GM12878 (cell line): Measurements from ENCODE around the gene SRMS. TPM values are rescaled to one million over a fixed set of nuclear protein-coding genes. Genes with fewer than 3 reads are reported as not detected.

Experiments
- ATAC-seq: fragments of 200-7000 bp; cut with Tn5 transposase; 3 replicates; pipeline ENCODE4 v1.9.1; 2020; ENCODE audit warnings: mild to moderate bottlenecking, moderate library complexity
- BruUV-seq: library from RNA; stranded (reverse); fragments of 400-500 nt; replicated peaks from 2 replicates; lab custom pipeline; 2021; lab: Mats Ljungman, UMichigan
- CTCF ChIA-PET: fragments of 300-600 bp; sonication (Branson Sonifier 250); formaldehyde crosslinking; extraction: SDS; loops from one replicate; lab custom pipeline; 2021; ENCODE audit warnings: inconsistent platforms; lab: Yijun Ruan, JAX
- POLR2A ChIA-PET: fragments of 350-600 bp; formaldehyde crosslinking; extraction: SDS; loops from one replicate; lab custom pipeline; 2021; ENCODE audit warnings: inconsistent platforms; lab: Charles Lee
- RAD21 ChIA-PET: fragments of 300-600 bp; sonication (Branson Sonifier 250); formaldehyde crosslinking; loops from one replicate; lab custom pipeline; 2023; ENCODE audit warnings: antibody characterized with exemption; ENCODE audit not compliant: unreplicated experiment; lab: Charles Lee
- SMC1A ChIA-PET: fragments of 300-600 bp; sonication (Branson Sonifier 250); formaldehyde crosslinking; loops from one replicate; lab custom pipeline; 2023; ENCODE audit not compliant: unreplicated experiment, uncharacterized antibody; lab: Charles Lee
- DNase-seq: peaks from one replicate; pipeline ENCODE4 v3.0.0-alpha.2; 2011; ENCODE audit warnings: low read depth, low spot score
- FAIRE-seq: peaks from 3 replicates; lab custom pipeline; 2011; peaks lifted over from hg19 to GRCh38; lab: Jason Lieb, UNC
- H2AFZ ChIP-seq: 2 replicates; pipeline ENCODE4 v1.6.0; 2011; ENCODE audit warnings: low read depth, low read length, control low read depth; ENCODE audit not compliant: control insufficient read depth
- H3K27ac ChIP-seq: 2 replicates; pipeline ENCODE4 v1.5.1; 2011; ENCODE audit warnings: control low read depth; ENCODE audit not compliant: control insufficient read depth, insufficient read depth
- H3K27me3 ChIP-seq, 2 experiments: replicated peaks in 1 of 2; 2 replicates each; pipeline versions ENCODE4 v1.6.0 to v1.6.1; 2011; ENCODE audit warnings: low read length in 1 of 2; ENCODE audit not compliant: control insufficient read depth in 2 of 2, insufficient read depth in 2 of 2
- H3K36me3 ChIP-seq, 2 experiments: 2 replicates each; pipeline ENCODE4 v1.5.1; 2011; ENCODE audit warnings: low read length in 1 of 2; ENCODE audit not compliant: control insufficient read depth in 2 of 2, insufficient read depth in 2 of 2
- H3K4me1 ChIP-seq: 2 replicates; pipeline ENCODE4 v1.6.1; 2011; ENCODE audit warnings: mild to moderate bottlenecking, low read length, moderate library complexity, mixed read lengths; ENCODE audit not compliant: control insufficient read depth, insufficient read depth
- H3K4me2 ChIP-seq: 2 replicates; pipeline ENCODE4 v1.6.0; 2011; ENCODE audit warnings: control low read depth; ENCODE audit not compliant: control insufficient read depth, insufficient read depth
- H3K4me3 ChIP-seq: fragments of 200-600 bp; sonication (generic); 2 replicates; pipeline ENCODE4 v1.5.1; 2016
- H3K79me2 ChIP-seq: 2 replicates; pipeline ENCODE4 v1.6.0; 2011; ENCODE audit warnings: low read length; ENCODE audit not compliant: control insufficient read depth, insufficient read depth
- H3K9ac ChIP-seq: 2 replicates; pipeline ENCODE4 v1.8.0; 2011; ENCODE audit warnings: low read length, control low read depth, mixed read lengths; ENCODE audit not compliant: control insufficient read depth, insufficient read depth
- H3K9me3 ChIP-seq: replicated peaks from 3 replicates; pipeline ENCODE4 v1.5.1; 2011; ENCODE audit warnings: mild to moderate bottlenecking, low read length; ENCODE audit not compliant: control insufficient read depth, insufficient read depth
- H4K20me1 ChIP-seq: 2 replicates; pipeline ENCODE4 v1.6.0; 2011; ENCODE audit not compliant: control insufficient read depth, insufficient read depth
- BHLHE40 ChIP-seq, 2 experiments: fragments of 450-650 bp in 1 of 2; IDR thresholded peaks; 2 replicates each; pipeline ENCODE4 v1.6.1; 2011 to 2017; ENCODE audit warnings: low read depth in 2 of 2, borderline replicate concordance in 1 of 2, improper control_type of control experiment in 1 of 2, low read length in 1 of 2, mild to moderate bottlenecking in 1 of 2
- CBFB ChIP-seq: IDR thresholded peaks from 2 replicates; pipeline ENCODE4 v1.6.1; 2016; ENCODE audit warnings: antibody characterized with exemption, low read depth
- EZH2 ChIP-seq: IDR thresholded peaks from 2 replicates; pipeline ENCODE4 v1.6.1; 2012; ENCODE audit warnings: low read depth, mild to moderate bottlenecking, control low read depth, inconsistent platforms, low read length, borderline replicate concordance; ENCODE audit not compliant: control insufficient read depth
- FOXM1 ChIP-seq: IDR thresholded peaks from 2 replicates; pipeline ENCODE4 v1.6.1; 2012; ENCODE audit warnings: low read depth, mild to moderate bottlenecking, inconsistent platforms, low read length, moderate library complexity
- KAT2A ChIP-seq: conservative IDR thresholded peaks from 2 replicates; pipeline ENCODE4 v1.6.1; 2011; ENCODE audit warnings: low read depth, low read length; ENCODE audit not compliant: control insufficient read depth
- KLF5 ChIP-seq: fragments of 450-650 bp; IDR thresholded peaks from 2 replicates; pipeline ENCODE4 v1.6.1; 2014; ENCODE audit warnings: mild to moderate bottlenecking; ENCODE audit not compliant: partially characterized antibody
- POLR2AphosphoS2 ChIP-seq: IDR thresholded peaks from 2 replicates; pipeline ENCODE4 v1.6.1; 2011; ENCODE audit warnings: low read depth, mild to moderate bottlenecking, low read length, improper control_type of control experiment, moderate library complexity
- SIX5 ChIP-seq: IDR thresholded peaks from 2 replicates; pipeline ENCODE4 v1.6.1; 2011; ENCODE audit warnings: mild to moderate bottlenecking, low read depth, low read length, moderate library complexity; ENCODE audit not compliant: severe bottlenecking
- SMARCA5 ChIP-seq: fragments of 450-650 bp; IDR thresholded peaks from 2 replicates; pipeline ENCODE4 v1.6.1; 2017; ENCODE audit warnings: mild to moderate bottlenecking
- SREBF2 ChIP-seq: IDR thresholded peaks from 2 replicates; pipeline ENCODE4 v1.6.1; 2012; ENCODE audit warnings: mild to moderate bottlenecking, low read length
- STAT1 ChIP-seq: fragments of 450-650 bp; conservative IDR thresholded peaks from 2 replicates; pipeline ENCODE4 v1.6.1; 2014; ENCODE audit warnings: antibody characterized with exemption, mild to moderate bottlenecking
- YBX1 ChIP-seq: fragments of 450-650 bp; IDR thresholded peaks from 2 replicates; pipeline ENCODE4 v1.6.1; 2016; ENCODE audit warnings: antibody characterized with exemption
- ZSCAN29 ChIP-seq: fragments of 450-650 bp; IDR thresholded peaks from 2 replicates; pipeline ENCODE4 v1.6.1; 2017; ENCODE audit warnings: mild to moderate bottlenecking, moderate library complexity
- ZZZ3 ChIP-seq: IDR thresholded peaks from 2 replicates; pipeline ENCODE4 v1.6.1; 2011; ENCODE audit warnings: low read depth; ENCODE audit not compliant: control insufficient read depth, insufficient read length
- WGBS: methylation state at CpG from one replicate; pipeline ENCODE4 v1.1.6; 2016; ENCODE audit warnings: low lambda C conversion rate; ENCODE audit not compliant: insufficient replicate concordance, insufficient coverage; ENCODE audit errors: missing lambda C conversion rate; 5-methylcytosine and 5-hydroxymethylcytosine counted together
- in situ Hi-C: fragments of 300-500 bp; cut with MboI; formaldehyde crosslinking; loops from 9 replicates; pipeline ENCODE4 v1.14.3; 2018; ENCODE audit warnings: mixed read lengths
- intact Hi-C: fragments of 100-400 bp; cut with micrococcal nuclease; formaldehyde crosslinking; loops from one replicate; pipeline ENCODE4 v1.14.2; 2022; ENCODE audit not compliant: unreplicated experiment
- polyA plus RNA-seq, 11 experiments: library from polyadenylated mRNA; depleted of rRNA in 4 of 11; unstranded in 6 of 11; stranded (reverse) in 5 of 11; fragments of >200 nt; fragmentation: Nextera tagmentation in 4 of 11; fragmentation: Illumina TruSeq in 1 of 11; extraction: Ambion mirVana in 4 of 11; extraction: Trizol in 1 of 11; gene quantifications; 1 replicate in 1 of 11; 2 replicates in 10 of 11; pipeline versions ENCODE4 v1.2.1 to v1.2.3, GENCODE V29; 2011 to 2016; ENCODE audit warnings: inconsistent platforms in 2 of 11, missing spikeins in 2 of 11, low read depth in 1 of 11
- total RNA-seq, 4 experiments: library from RNA; depleted of rRNA in 3 of 4; stranded (reverse); fragments of >200 nt in 3 of 4; fragmentation: Illumina TruSeq in 1 of 4; extraction: Trizol in 1 of 4; gene quantifications; 2 replicates each; pipeline versions ENCODE4 v1.2.1 to v1.2.3, GENCODE V29; 2013 to 2021
- TF ChIP-seq, protein P1 (sequence below): IDR thresholded peaks from 2 replicates; pipeline ENCODE4 v1.6.1; 2011; ENCODE audit warnings: borderline replicate concordance, low read depth, mild to moderate bottlenecking, moderate library complexity, low read length; ENCODE audit not compliant: insufficient read depth, poor library complexity, severe bottlenecking
- TF ChIP-seq, protein P2 (sequence below): IDR thresholded peaks from 2 replicates; pipeline ENCODE4 v1.6.1; 2012; ENCODE audit warnings: low read depth, low read length, improper control_type of control experiment
- TF ChIP-seq, protein P3 (sequence below): IDR thresholded peaks from 2 replicates; pipeline ENCODE4 v1.6.1; 2011; ENCODE audit warnings: low read depth, mild to moderate bottlenecking, low read length, moderate library complexity, borderline replicate concordance; ENCODE audit errors: extremely low read depth

SRMS gene
- total and polyA plus RNA-seq, 10 of the 15 experiments (the other 5 are each of a cell fraction or from before 2014, with no cell fraction given) = not detected

DNA sequence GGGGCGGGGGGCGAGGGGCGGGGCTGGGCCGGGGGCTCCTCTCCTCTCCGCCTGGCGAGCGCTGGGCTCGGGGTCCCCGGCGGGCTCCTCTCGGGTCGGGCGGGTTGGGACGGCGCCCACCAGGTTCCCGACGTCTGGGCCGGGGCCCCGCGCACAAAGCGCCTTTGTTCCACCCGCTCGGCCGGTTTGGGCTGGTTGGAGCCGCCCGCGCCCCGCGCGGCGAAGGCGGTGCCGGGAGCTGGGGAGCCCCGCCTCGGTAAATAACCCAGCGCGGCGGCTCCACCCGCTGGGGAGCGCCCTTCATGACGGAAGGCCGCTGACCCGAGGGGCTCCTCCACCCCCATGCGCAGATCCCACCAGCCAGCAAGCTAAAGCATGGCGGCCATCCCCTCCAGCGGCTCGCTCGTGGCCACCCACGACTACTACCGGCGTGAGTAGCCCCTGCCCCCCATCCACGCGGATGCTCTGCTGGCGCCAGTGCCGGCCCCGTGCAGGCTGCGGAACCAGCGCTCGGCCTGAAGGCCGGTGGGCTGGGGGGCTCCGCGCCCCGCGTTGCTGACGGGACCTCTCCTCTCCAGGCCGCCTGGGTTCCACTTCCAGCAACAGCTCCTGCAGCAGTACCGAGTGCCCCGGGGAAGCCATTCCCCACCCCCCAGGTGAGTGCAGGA, 26.5 kb downstream of the SRMS start:
- H3K27ac ChIP-seq = peak overlapping the region; percentile 58
- H3K4me1 ChIP-seq = peaks cover 4% of the 10 kb centered on the region
- FAIRE-seq (no peak), DNase-seq (no peak), ATAC-seq (peak; percentile 79)
- no peaks in the 10 kb centered on the region for H3K27me3 ChIP-seq
- ChIA-PET POLR2A (interaction anchor here (0.6 to 3.8 kb wide), 10 partner anchors 8 to 220 kb away, joined by 3 to 33 read pairs (median 3); partner anchors contain the start of genes HELZ2 and PTK6), RAD21 (interaction anchor here (0.6 to 2.4 kb wide), 3 partner anchors 8 to 121 kb away, joined by 5 to 20 read pairs (median 6); partner anchors contain the start of gene PTK6), SMC1A (interaction anchor here (1.2 kb wide), 1 partner anchor 80 kb away, joined by 7 read pairs; no protein-coding TSS in a partner anchor), CTCF (interaction anchor here (0.6 to 2.1 kb wide), 5 partner anchors 17 to 517 kb away, joined by 3 to 6 read pairs (median 3); partner anchors contain the start of gene RTEL1)
- intact Hi-C loops (no loop called here), in situ Hi-C loops (no loop called here)
- peak overlapping the region; percentile 99 for H3K4me2 ChIP-seq
- H3K36me3 ChIP-seq = peaks cover 0 to 2% of the 10 kb centered on the region in 2 experiments; a peak in 1 of 4 replicates
- 7% methylated on average over 55 of the region's 68 CpGs for WGBS
- H2AFZ ChIP-seq = no peak overlapping the region
- H3K9ac ChIP-seq = peak overlapping the region; percentile 80
- no peaks in the 10 kb centered on the region for H4K20me1 ChIP-seq
- H3K79me2 ChIP-seq = peaks cover 8% of the 10 kb centered on the region
- TSS peak; percentile 86 for BruUV-seq
- peak overlapping the region; percentile 86 for H3K4me3 ChIP-seq
- H3K9me3 ChIP-seq = peaks cover 4% of the 10 kb centered on the region; the same call in 2 of the 3 replicates
- peak in 1 of 2 experiments; percentile 11; a peak in 1 of 4 replicates for TF ChIP-seq BHLHE40 (IDR thresholded peaks at IDR 0.05; ENCODE audit: borderline replicate concordance in 1 of 2, low read depth in 2 of 2, low read length in 1 of 2)
- no peak for TF ChIP-seq STAT1
- no peak for TF ChIP-seq KAT2A
- no peak for TF ChIP-seq EZH2
- no peak for TF ChIP-seq ZZZ3
- TF ChIP-seq SMARCA5 = 0 out of 2 replicates have a peak, but pooled peaks have one; percentile 55
- no peak for TF ChIP-seq CBFB
- TF ChIP-seq YBX1 = no peak
- TF ChIP-seq SIX5 = no peak
- TF ChIP-seq KLF5 = no peak
- no peak for TF ChIP-seq ZSCAN29
- TF ChIP-seq, protein P1, sequence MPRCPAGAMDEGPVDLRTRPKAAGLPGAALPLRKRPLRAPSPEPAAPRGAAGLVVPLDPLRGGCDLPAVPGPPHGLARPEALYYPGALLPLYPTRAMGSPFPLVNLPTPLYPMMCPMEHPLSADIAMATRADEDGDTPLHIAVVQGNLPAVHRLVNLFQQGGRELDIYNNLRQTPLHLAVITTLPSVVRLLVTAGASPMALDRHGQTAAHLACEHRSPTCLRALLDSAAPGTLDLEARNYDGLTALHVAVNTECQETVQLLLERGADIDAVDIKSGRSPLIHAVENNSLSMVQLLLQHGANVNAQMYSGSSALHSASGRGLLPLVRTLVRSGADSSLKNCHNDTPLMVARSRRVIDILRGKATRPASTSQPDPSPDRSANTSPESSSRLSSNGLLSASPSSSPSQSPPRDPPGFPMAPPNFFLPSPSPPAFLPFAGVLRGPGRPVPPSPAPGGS = no peak
- TF ChIP-seq, protein P2, sequence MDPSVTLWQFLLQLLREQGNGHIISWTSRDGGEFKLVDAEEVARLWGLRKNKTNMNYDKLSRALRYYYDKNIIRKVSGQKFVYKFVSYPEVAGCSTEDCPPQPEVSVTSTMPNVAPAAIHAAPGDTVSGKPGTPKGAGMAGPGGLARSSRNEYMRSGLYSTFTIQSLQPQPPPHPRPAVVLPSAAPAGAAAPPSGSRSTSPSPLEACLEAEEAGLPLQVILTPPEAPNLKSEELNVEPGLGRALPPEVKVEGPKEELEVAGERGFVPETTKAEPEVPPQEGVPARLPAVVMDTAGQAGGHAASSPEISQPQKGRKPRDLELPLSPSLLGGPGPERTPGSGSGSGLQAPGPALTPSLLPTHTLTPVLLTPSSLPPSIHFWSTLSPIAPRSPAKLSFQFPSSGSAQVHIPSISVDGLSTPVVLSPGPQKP = no peak
- no peak for TF ChIP-seq POLR2AphosphoS2
- TF ChIP-seq, protein P3, sequence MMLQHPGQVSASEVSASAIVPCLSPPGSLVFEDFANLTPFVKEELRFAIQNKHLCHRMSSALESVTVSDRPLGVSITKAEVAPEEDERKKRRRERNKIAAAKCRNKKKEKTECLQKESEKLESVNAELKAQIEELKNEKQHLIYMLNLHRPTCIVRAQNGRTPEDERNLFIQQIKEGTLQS = no peak
- TF ChIP-seq FOXM1 = no peak
- TF ChIP-seq SREBF2 = no peak
